H1 (cell line): ENCODE data around the gene ABCF3. TPM values are rescaled to one million over a fixed set of nuclear protein-coding genes. Genes with fewer than 3 reads are reported as not detected.

ENCODE experiments used
- CTCF ChIA-PET: fragments of 300-600 bp; sonication (Branson Sonifier 250); formaldehyde crosslinking; loops from one replicate; lab custom pipeline; 2021; ENCODE audit not compliant: partially characterized antibody; lab: Charles Lee
- POLR2A ChIA-PET: fragments of 300-600 bp; sonication (Branson Sonifier 250); formaldehyde crosslinking; loops from one replicate; lab custom pipeline; 2021; ENCODE audit warnings: inconsistent platforms; ENCODE audit not compliant: partially characterized antibody; lab: Charles Lee
- DNase-seq, 2 experiments: peaks; one replicate each; pipeline versions ENCODE4 v3.0.0 to v3.0.0-alpha.2; 2010 to 2022; ENCODE audit warnings: low spot score in 2 of 2, low read depth in 1 of 2, mixed read lengths in 1 of 2
- FAIRE-seq: peaks from 2 replicates; lab custom pipeline; 2011; peaks lifted over from hg19 to GRCh38; lab: Jason Lieb, UNC
- H2AFZ ChIP-seq: 2 replicates; pipeline ENCODE4 v1.8.1; 2012; ENCODE audit warnings: low read length, inconsistent platforms
- H2AK5ac ChIP-seq: 2 replicates; pipeline ENCODE4 v1.6.1; 2013; ENCODE audit warnings: low read depth, low read length
- H2BK120ac ChIP-seq: replicated peaks from 2 replicates; pipeline ENCODE3; 2013; ENCODE audit warnings: low read depth, low read length, inconsistent platforms
- H2BK12ac ChIP-seq: 2 replicates; pipeline ENCODE4 v1.6.1; 2013; ENCODE audit warnings: low read depth, low read length
- H2BK15ac ChIP-seq: 2 replicates; pipeline ENCODE4 v1.6.1; 2013; ENCODE audit warnings: low read length
- H2BK20ac ChIP-seq: 2 replicates; pipeline ENCODE4 v1.6.1; 2013; ENCODE audit warnings: low read length
- H2BK5ac ChIP-seq: 2 replicates; pipeline ENCODE4 v1.6.1; 2013; ENCODE audit warnings: low read depth, low read length
- H3K14ac ChIP-seq: 2 replicates; pipeline ENCODE4 v1.6.1; 2013; ENCODE audit warnings: inconsistent platforms; ENCODE audit not compliant: insufficient read length
- H3K18ac ChIP-seq: 2 replicates; pipeline ENCODE4 v1.6.1; 2013; ENCODE audit warnings: low read length; ENCODE audit errors: extremely low read depth
- H3K23ac ChIP-seq: 2 replicates; pipeline ENCODE4 v1.6.1; 2013; ENCODE audit warnings: inconsistent platforms; ENCODE audit not compliant: insufficient read length
- H3K23me2 ChIP-seq: 2 replicates; pipeline ENCODE4 v1.6.1; 2013; ENCODE audit warnings: low read depth, low read length
- H3K27ac ChIP-seq: 2 replicates; pipeline ENCODE4 v1.6.1; 2011; ENCODE audit warnings: low read depth, low read length, inconsistent platforms
- H3K27me3 ChIP-seq, 4 experiments: replicated peaks in 1 of 4; 1 replicate in 1 of 4; 2 replicates in 3 of 4; pipeline versions ENCODE4 v1.6.1 to v1.8.1; 2011 to 2013; ENCODE audit warnings: low read length in 3 of 4, mild to moderate bottlenecking in 3 of 4, inconsistent platforms in 2 of 4, mixed read lengths in 2 of 4, moderate library complexity in 1 of 4; ENCODE audit not compliant: control insufficient read depth in 3 of 4, insufficient read depth in 3 of 4; ENCODE audit errors: extremely low read depth in 1 of 4
- H3K36me3 ChIP-seq, 4 experiments: 2 replicates each; pipeline versions ENCODE4 v1.6.1 to v1.8.1; 2011 to 2013; ENCODE audit warnings: mild to moderate bottlenecking in 4 of 4, low read length in 3 of 4, moderate library complexity in 2 of 4, control low read depth in 1 of 4, inconsistent platforms in 1 of 4; ENCODE audit not compliant: insufficient read depth in 4 of 4, control insufficient read depth in 2 of 4
- H3K4ac ChIP-seq: replicated peaks from 2 replicates; pipeline ENCODE3; 2013; ENCODE audit warnings: low read length, low read depth, mixed read lengths, inconsistent platforms; ENCODE audit not compliant: insufficient read length
- H3K4me1 ChIP-seq, 4 experiments: replicated peaks in 1 of 4; 1 replicate in 1 of 4; 2 replicates in 3 of 4; pipeline versions ENCODE4 v1.6.1 to v1.8.1; 2011 to 2013; ENCODE audit warnings: low read length in 3 of 4, inconsistent platforms in 2 of 4, mixed read lengths in 1 of 4; ENCODE audit not compliant: insufficient read depth in 4 of 4, control insufficient read depth in 3 of 4
- H3K4me2 ChIP-seq, 2 experiments: 2 replicates each; pipeline versions ENCODE4 v1.6.1 to v1.8.1; 2011 to 2013; ENCODE audit warnings: low read depth in 2 of 2, low read length in 2 of 2, control low read depth in 1 of 2, inconsistent platforms in 1 of 2, mild to moderate bottlenecking in 1 of 2; ENCODE audit not compliant: insufficient read depth in 1 of 2
- H3K4me3 ChIP-seq, 4 experiments: fragments of 200-600, 300-600 bp in 1 of 4; sonication (generic), shearing (Covaris generic), sonication (Bioruptor Twin) in 1 of 4; 2 replicates each; pipeline versions ENCODE4 v1.5.1 to v1.8.1; 2011 to 2016; ENCODE audit warnings: low read length in 4 of 4, low read depth in 3 of 4, control low read depth in 2 of 4, inconsistent platforms in 2 of 4, mild to moderate bottlenecking in 2 of 4, mixed read lengths in 1 of 4, moderate library complexity in 1 of 4; ENCODE audit not compliant: insufficient read depth in 2 of 4; ENCODE audit errors: extremely low read depth in 1 of 4
- H3K56ac ChIP-seq: replicated peaks from 2 replicates; pipeline ENCODE3; 2013; ENCODE audit warnings: low read depth, mild to moderate bottlenecking, mixed read lengths, low read length, inconsistent platforms; ENCODE audit not compliant: insufficient read length
- H3K79me1 ChIP-seq: 2 replicates; pipeline ENCODE4 v1.6.1; 2013; ENCODE audit warnings: low read depth, low read length, control low read depth
- H3K79me2 ChIP-seq, 2 experiments: 2 replicates each; pipeline versions ENCODE4 v1.6.1 to v1.8.1; 2012 to 2013; ENCODE audit warnings: low read length in 2 of 2, mild to moderate bottlenecking in 2 of 2, inconsistent platforms in 1 of 2; ENCODE audit not compliant: insufficient read depth in 2 of 2, control insufficient read depth in 1 of 2
- H3K9ac ChIP-seq, 4 experiments: replicated peaks in 1 of 4; 1 replicate in 1 of 4; 2 replicates in 3 of 4; pipeline versions ENCODE4 v1.6.1 to v1.8.1; 2011 to 2013; ENCODE audit warnings: low read depth in 3 of 4, low read length in 3 of 4, control low read depth in 2 of 4, mild to moderate bottlenecking in 2 of 4, moderate library complexity in 2 of 4, inconsistent platforms in 1 of 4; ENCODE audit errors: extremely low read depth in 1 of 4
- H3K9me3 ChIP-seq, 2 experiments: 2 replicates each; pipeline versions ENCODE4 v1.6.1 to v1.8.1; 2012 to 2013; ENCODE audit warnings: mild to moderate bottlenecking in 2 of 2, moderate library complexity in 2 of 2, control low read depth in 1 of 2, inconsistent platforms in 1 of 2, low read depth in 1 of 2, low read length in 1 of 2, mixed read lengths in 1 of 2; ENCODE audit not compliant: insufficient read depth in 2 of 2
- H4K20me1 ChIP-seq, 2 experiments: replicated peaks in 1 of 2; 2 replicates each; pipeline versions ENCODE3 to v1.8.1; 2011 to 2013; ENCODE audit warnings: inconsistent platforms in 2 of 2, low read length in 2 of 2, mild to moderate bottlenecking in 1 of 2; ENCODE audit not compliant: insufficient read depth in 2 of 2, control insufficient read depth in 1 of 2
- H4K5ac ChIP-seq: 2 replicates; pipeline ENCODE4 v1.6.1; 2013; ENCODE audit warnings: low read length, low read depth, mixed read lengths, inconsistent platforms; ENCODE audit not compliant: insufficient read length
- H4K8ac ChIP-seq: 2 replicates; pipeline ENCODE4 v1.8.0; 2013; ENCODE audit warnings: mild to moderate bottlenecking, moderate library complexity, low read length, inconsistent platforms; ENCODE audit not compliant: insufficient read depth; ENCODE audit errors: extremely low read depth
- H4K91ac ChIP-seq: replicated peaks from 2 replicates; pipeline ENCODE3; 2013; ENCODE audit warnings: low read length, mixed read lengths, inconsistent platforms; ENCODE audit not compliant: insufficient read length
- CBX5 ChIP-seq: fragments of 300-800, 300-1000 bp; sonication (generic); IDR thresholded peaks from 2 replicates; pipeline ENCODE4 v1.7.1; 2016; ENCODE audit warnings: antibody characterized with exemption, low read length, low read depth
- CREB1 ChIP-seq: IDR thresholded peaks from 2 replicates; pipeline ENCODE4 v1.6.1; 2012; ENCODE audit warnings: inconsistent platforms
- JUND ChIP-seq: IDR thresholded peaks from 2 replicates; pipeline ENCODE4 v1.6.1; 2011; ENCODE audit warnings: mild to moderate bottlenecking, improper control_type of control experiment, low read length
- RFX5 ChIP-seq: IDR thresholded peaks from 2 replicates; pipeline ENCODE4 v1.6.1; 2011; ENCODE audit warnings: low read depth, low read length, improper control_type of control experiment, borderline replicate concordance
- SAP30 ChIP-seq: fragments of 300-600 bp; sonication (generic); IDR thresholded peaks from 2 replicates; pipeline ENCODE4 v1.7.1; 2012; ENCODE audit warnings: low read length, moderate library complexity, mild to moderate bottlenecking, inconsistent platforms; ENCODE audit not compliant: insufficient read depth, insufficient replicate concordance
- SIRT6 ChIP-seq: IDR thresholded peaks from one replicate; pipeline ENCODE4 v1.7.1; 2012; ENCODE audit warnings: low read length, inconsistent platforms
- TAF7 ChIP-seq: optimal IDR thresholded peaks from 2 replicates; pipeline ENCODE3; 2011; ENCODE audit warnings: low read depth, mild to moderate bottlenecking, inconsistent platforms, low read length, moderate library complexity, borderline replicate concordance
- WGBS, 2 experiments: shearing (Covaris generic) in 1 of 2; methylation state at CpG; one replicate each; pipeline versions ENCODE4 v1.1.6 to v1.1.7; 2013 to 2015; ENCODE audit warnings: low lambda C conversion rate in 2 of 2, mixed read lengths in 2 of 2, inconsistent platforms in 1 of 2, low coverage in 1 of 2, missing lambda C conversion rate in 1 of 2; ENCODE audit not compliant: insufficient replicate concordance in 2 of 2, insufficient coverage in 1 of 2, insufficient read length in 1 of 2; ENCODE audit errors: extremely low coverage in 1 of 2, missing lambda C conversion rate in 1 of 2; 5-methylcytosine and 5-hydroxymethylcytosine counted together
- polyA plus RNA-seq, 7 experiments: library from polyadenylated mRNA; depleted of rRNA in 3 of 7; stranded (reverse) in 5 of 7; unstranded in 2 of 7; fragments of >200 nt in 5 of 7; fragments of 200-250 nt in 2 of 7; gene quantifications; 1 replicate in 5 of 7; 2 replicates in 1 of 7; 4 replicates in 1 of 7; pipeline versions ENCODE4 v1.2.1 to v1.2.3, GENCODE V29; 2011 to 2013; ENCODE audit warnings: missing spikeins in 2 of 7, mixed read lengths in 2 of 7
- total RNA-seq: library from RNA; stranded (reverse); fragmentation: NEBNext Ultra II Directional; extraction: Animal tissue kit (Norgen Biotek cat#: 25700); gene quantifications from 2 replicates; pipeline ENCODE4 v1.2.1, GENCODE V29; 2021
- TF ChIP-seq, protein P1 (sequence below): IDR thresholded peaks from 2 replicates; pipeline ENCODE4 v1.6.1; 2011; ENCODE audit warnings: low read depth, mild to moderate bottlenecking, low read length; ENCODE audit not compliant: insufficient read depth

ABCF3 gene
- total and polyA plus RNA-seq, 2 of the 8 experiments (the other 6 are each of a cell fraction or from before 2014, with no cell fraction given): 51.6 to 57.8 TPM

GRCh38 chr3:184229394-184230080 lies 43.5 kb downstream of the ABCF3 start, which contains the start of gene VWA5B2:
Gene VWA5B2 (plus strand): TSS chr3:184229585. CDS start chr3:184230529, 944 bp downstream.
- no peaks in the 10 kb centered on the region for H3K79me2 ChIP-seq
- no peak within 1 kb of the TSS for H2BK15ac ChIP-seq
- H3K79me1 ChIP-seq: no peaks in the 10 kb centered on the region
- no peak within 1 kb of the TSS for H4K5ac ChIP-seq
- H3K4ac ChIP-seq: no peak within 1 kb of the TSS
- no peak within 1 kb of the TSS; the same call in 1 of the 2 replicates for H3K18ac ChIP-seq
- no peak within 1 kb of the TSS for H2AK5ac ChIP-seq
- WGBS, 2 experiments: 5% methylated on average over 48 of the region's 66 CpGs; no CpG with 5 or more reads in 1 of the 2 experiments
- no peaks in the 10 kb centered on the region for H3K9me3 ChIP-seq
- no peak within 1 kb of the TSS for H3K9ac ChIP-seq
- H3K23ac ChIP-seq: no peak within 1 kb of the TSS
- POLR2A ChIA-PET: interaction anchor here (0.5 to 2.5 kb wide), 10 partner anchors 10 to 90 kb away, joined by 3 to 10 read pairs (median 3); partner anchors contain the start of genes ABCF3 and EEF1AKMT4
- H3K27me3 ChIP-seq: peaks cover 35 to 60% (median 53%) of the 10 kb centered on the region in 4 experiments
- no peak within 1 kb of the TSS for H3K56ac ChIP-seq
- H3K36me3 ChIP-seq: peaks cover 0 to 8% (median 0%) of the 10 kb centered on the region in 4 experiments; a peak in 1 of 8 replicates
- no peak within 1 kb of the TSS; the same call in 1 of the 2 replicates for H2BK12ac ChIP-seq
- no peak within 1 kb of the TSS for H2BK120ac ChIP-seq
- no peak within 1 kb of the TSS for H4K91ac ChIP-seq
- H2BK5ac ChIP-seq: no peak within 1 kb of the TSS
- FAIRE-seq: no peak
- H3K4me3 ChIP-seq: peak within 1 kb of the TSS; percentile 33 to 59 (median 45)
- peak within 1 kb of the TSS; percentile 61 to 96 for H3K4me2 ChIP-seq
- peak in 1 of 2 experiments; percentile 86 for DNase-seq
- no peak within 1 kb of the TSS for H2BK20ac ChIP-seq
- peaks cover 11% of the 10 kb centered on the region; the same call in 1 of the 2 replicates for H3K23me2 ChIP-seq
- H4K20me1 ChIP-seq: peaks cover 4 to 7% of the 10 kb centered on the region in 2 experiments
- no peak within 1 kb of the TSS for H3K27ac ChIP-seq
- no peak within 1 kb of the TSS for H3K14ac ChIP-seq
- no peak within 1 kb of the TSS for H4K8ac ChIP-seq
- CTCF ChIA-PET: interaction anchor here (1.1 to 10.3 kb wide), 10 partner anchors 11 to 324 kb away, joined by 3 to 183 read pairs (median 27); partner anchors contain the start of genes CAMK2N2 and EEF1AKMT4
- peaks cover 0 to 20% (median 4%) of the 10 kb centered on the region in 4 experiments; a peak in 5 of 7 replicates for H3K4me1 ChIP-seq
- peak within 1 kb of the TSS; percentile 27; the same call in 1 of the 2 replicates for H2AFZ ChIP-seq
- no peak for TF ChIP-seq JUND
- no peak for TF ChIP-seq TAF7
- no peak for TF ChIP-seq SIRT6
- TF ChIP-seq RFX5: no peak
- TF ChIP-seq CBX5: no peak
- no peak for TF ChIP-seq SAP30
- no peak for TF ChIP-seq CREB1
- TF ChIP-seq, protein P1, sequence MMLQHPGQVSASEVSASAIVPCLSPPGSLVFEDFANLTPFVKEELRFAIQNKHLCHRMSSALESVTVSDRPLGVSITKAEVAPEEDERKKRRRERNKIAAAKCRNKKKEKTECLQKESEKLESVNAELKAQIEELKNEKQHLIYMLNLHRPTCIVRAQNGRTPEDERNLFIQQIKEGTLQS: no peak
